K562 (cell line): ENCODE results near the gene GATA1. TPM values are rescaled to one million over a fixed set of nuclear protein-coding genes. Genes with fewer than 3 reads are reported as not detected.
A peak's percentile ranks its signal among the peaks of the same experiment; 100 is the strongest.

ENCODE experiments used
- DDX20 ChIP-seq: fragments of 450-650 bp; IDR thresholded peaks from 2 replicates; pipeline ENCODE4 v1.6.1; 2016; ENCODE audit warnings: missing genetic modification characterization, low read depth, mild to moderate bottlenecking, missing compliant biosample characterization, moderate library complexity
- FOSL1 ChIP-seq: fragments of 200-800 bp; sonication (Bioruptor generic); conservative IDR thresholded peaks from 2 replicates; pipeline ENCODE4 v1.6.1; 2016; ENCODE audit warnings: missing genetic modification characterization, missing compliant biosample characterization
- GTF2A2 ChIP-seq: IDR thresholded peaks from 2 replicates; pipeline ENCODE4 v1.6.1; 2016; ENCODE audit warnings: mild to moderate bottlenecking, missing genetic modification characterization, missing compliant biosample characterization
- HDAC2 ChIP-seq: fragments of 450-650 bp; IDR thresholded peaks from 2 replicates; pipeline ENCODE4 v1.6.1; 2016; ENCODE audit warnings: mild to moderate bottlenecking
- KAT8 ChIP-seq: fragments of 450-650 bp; IDR thresholded peaks from 2 replicates; pipeline ENCODE4 v1.6.1; 2016; ENCODE audit warnings: low read depth, mild to moderate bottlenecking
- NR2C2 ChIP-seq, 2 experiments: fragments of 200-800 bp in 1 of 2; sonication (Bioruptor generic) in 1 of 2; sonication (generic) in 1 of 2; formaldehyde crosslinking in 1 of 2; IDR thresholded peaks; 2 replicates each; pipeline versions ENCODE4 v1.6.1 to v1.8.0; 2016 to 2022; ENCODE audit warnings: mild to moderate bottlenecking in 1 of 2, missing compliant biosample characterization in 1 of 2, missing genetic modification characterization in 1 of 2, missing genetic modification reagents in 1 of 2
- NR3C1 ChIP-seq: sonication (generic); formaldehyde crosslinking; IDR thresholded peaks from 2 replicates; pipeline ENCODE4 v1.8.1; 2022; ENCODE audit warnings: missing genetic modification reagents
- POLR2A ChIP-seq: fragments of 450-650 bp; conservative IDR thresholded peaks from 2 replicates; pipeline ENCODE4 v1.6.1; 2016
- RBM34 ChIP-seq: fragments of 200-400 bp; formaldehyde crosslinking; IDR thresholded peaks from 2 replicates; pipeline ENCODE4 v1.6.1; 2018; ENCODE audit warnings: low read length, borderline replicate concordance; ENCODE audit not compliant: insufficient read depth
- TCF3 ChIP-seq: sonication (generic); formaldehyde crosslinking; IDR thresholded peaks from 2 replicates; pipeline ENCODE4 v1.4.0; 2020; ENCODE audit warnings: mild to moderate bottlenecking, missing genetic modification reagents
- TEAD4 ChIP-seq, 2 experiments: sonication (generic) in 1 of 2; formaldehyde crosslinking in 1 of 2; IDR thresholded peaks; 2 replicates each; pipeline versions ENCODE4 v1.6.1 to v1.8.0; 2012 to 2022; ENCODE audit warnings: borderline replicate concordance in 1 of 2, inconsistent platforms in 1 of 2, low read length in 1 of 2, mild to moderate bottlenecking in 1 of 2, missing genetic modification reagents in 1 of 2
- TFAM ChIP-seq: fragments of 250-450 bp; sonication (Bioruptor Pico); conservative IDR thresholded peaks from 2 replicates; pipeline ENCODE4 v1.5.0; 2021; ENCODE audit warnings: mild to moderate bottlenecking, moderate library complexity
- U2AF1 ChIP-seq: fragments of 200-400 bp; formaldehyde crosslinking; optimal IDR thresholded peaks from 2 replicates; pipeline ENCODE3; 2017; ENCODE audit warnings: mild to moderate bottlenecking, low read depth, low read length, moderate library complexity
- XRCC5 ChIP-seq: fragments of 200-400 bp; formaldehyde crosslinking; IDR thresholded peaks from 2 replicates; pipeline ENCODE4 v1.6.1; 2017; ENCODE audit warnings: low read depth, mild to moderate bottlenecking, low read length
- YBX1 ChIP-seq: fragments of 450-650 bp; IDR thresholded peaks from 2 replicates; pipeline ENCODE4 v1.7.1; 2016; ENCODE audit warnings: mild to moderate bottlenecking
- ZBED1 ChIP-seq: IDR thresholded peaks from 2 replicates; pipeline ENCODE4 v1.6.1; 2014
- ZBTB17 ChIP-seq: fragments of 450-650 bp; formaldehyde crosslinking; IDR thresholded peaks from 2 replicates; pipeline ENCODE4 v1.4.0; 2020; ENCODE audit warnings: mild to moderate bottlenecking
- ZC3H8 ChIP-seq: fragments of 450-650 bp; IDR thresholded peaks from 2 replicates; pipeline ENCODE4 v1.6.1; 2017
- ZNF12 ChIP-seq: sonication (generic); formaldehyde crosslinking; IDR thresholded peaks from 2 replicates; pipeline ENCODE4 v1.4.0; 2020; ENCODE audit warnings: mild to moderate bottlenecking, missing genetic modification reagents
- ZNF282 ChIP-seq: sonication (generic); formaldehyde crosslinking; IDR thresholded peaks from 2 replicates; pipeline ENCODE4 v1.8.1; 2023; ENCODE audit warnings: missing genetic modification reagents
- ZNF695 ChIP-seq: fragments of 450-650 bp; formaldehyde crosslinking; IDR thresholded peaks from 2 replicates; pipeline ENCODE4 v1.4.0; 2020; ENCODE audit warnings: mild to moderate bottlenecking, moderate library complexity
- polyA plus RNA-seq, 8 experiments: library from polyadenylated mRNA; depleted of rRNA in 4 of 8; stranded (reverse) in 5 of 8; unstranded in 3 of 8; fragments of >200 nt; fragmentation: Nextera tagmentation in 2 of 8; fragmentation: Illumina TruSeq in 1 of 8; extraction: Ambion mirVana in 2 of 8; extraction: Trizol in 1 of 8; gene quantifications; 2 replicates each; pipeline versions ENCODE4 v1.2.1 to v1.2.3, GENCODE V29; 2011 to 2014; ENCODE audit warnings: inconsistent platforms in 1 of 8, missing spikeins in 1 of 8
- total RNA-seq, 7 experiments: library from RNA; depleted of rRNA in 6 of 7; stranded (reverse); fragments of >200 nt in 6 of 7; fragmentation: Illumina TruSeq in 2 of 7; extraction: Trizol in 2 of 7; gene quantifications; 2 replicates each; pipeline versions ENCODE4 v1.2.1 to v1.2.3, GENCODE V29; 2011 to 2021; ENCODE audit warnings: low replicate concordance in 1 of 7
- TF ChIP-seq, protein P1 (sequence below): fragments of 200-800 bp; sonication (Bioruptor generic); IDR thresholded peaks from 2 replicates; pipeline ENCODE4 v1.6.1; 2017; ENCODE audit warnings: missing genetic modification characterization, missing compliant biosample characterization
- TF ChIP-seq, protein P2 (sequence below): sonication (generic); formaldehyde crosslinking; IDR thresholded peaks from 2 replicates; pipeline ENCODE4 v1.8.0; 2022; ENCODE audit warnings: mild to moderate bottlenecking, missing genetic modification reagents

The GATA1 gene
- total and polyA plus RNA-seq, 9 of the 15 experiments (the other 6 are each of a cell fraction or from before 2014, with no cell fraction given) = 11.9 to 291 (median 116) TPM

DNA sequence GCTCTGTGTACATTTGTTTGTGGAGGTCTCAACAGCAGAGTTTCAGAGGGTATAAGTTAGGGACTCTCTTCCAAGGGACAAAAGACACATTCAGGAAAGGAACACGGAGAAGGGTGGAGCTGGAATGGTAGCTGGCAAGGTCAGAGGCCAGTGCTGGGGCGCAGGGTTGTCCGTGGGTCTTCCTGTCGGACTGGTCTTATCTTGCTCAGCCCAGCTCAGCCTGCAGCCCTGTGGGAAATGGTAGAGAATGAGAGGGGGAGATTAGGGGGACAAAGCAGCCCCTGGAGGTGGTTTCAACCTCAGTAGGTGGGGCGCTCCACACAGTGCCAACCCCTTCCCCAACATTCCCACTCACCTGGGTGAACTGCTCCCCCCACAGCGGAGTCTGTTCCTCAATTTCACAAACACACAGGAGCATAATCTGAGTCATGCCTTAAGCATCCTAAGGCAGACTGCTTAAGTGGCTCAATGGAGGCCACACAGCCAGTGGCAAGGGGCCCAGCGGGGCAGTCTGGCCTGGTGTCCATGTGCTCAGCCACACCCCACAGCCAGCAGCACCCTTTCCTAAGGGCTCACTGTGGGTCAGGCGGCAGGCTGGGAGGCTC lies 8.6 kb downstream of the GATA1 start (continued):
- TF ChIP-seq TEAD4 (IDR thresholded peaks at IDR 0.05; ENCODE audit: low read length) = no peak
- TF ChIP-seq TEAD4 (CRISPR knock-in tag; IDR thresholded peaks at IDR 0.05; ENCODE audit: borderline replicate concordance) = 0 out of 2 replicates have a peak, but pooled peaks have one; percentile 5
- TF ChIP-seq, protein P1, sequence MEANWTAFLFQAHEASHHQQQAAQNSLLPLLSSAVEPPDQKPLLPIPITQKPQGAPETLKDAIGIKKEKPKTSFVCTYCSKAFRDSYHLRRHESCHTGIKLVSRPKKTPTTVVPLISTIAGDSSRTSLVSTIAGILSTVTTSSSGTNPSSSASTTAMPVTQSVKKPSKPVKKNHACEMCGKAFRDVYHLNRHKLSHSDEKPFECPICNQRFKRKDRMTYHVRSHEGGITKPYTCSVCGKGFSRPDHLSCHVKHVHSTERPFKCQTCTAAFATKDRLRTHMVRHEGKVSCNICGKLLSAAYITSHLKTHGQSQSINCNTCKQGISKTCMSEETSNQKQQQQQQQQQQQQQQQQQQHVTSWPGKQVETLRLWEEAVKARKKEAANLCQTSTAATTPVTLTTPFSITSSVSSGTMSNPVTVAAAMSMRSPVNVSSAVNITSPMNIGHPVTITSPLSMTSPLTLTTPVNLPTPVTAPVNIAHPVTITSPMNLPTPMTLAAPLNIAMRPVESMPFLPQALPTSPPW (CRISPR knock-in tag) = 0 out of 2 replicates have a peak, but pooled peaks have one; percentile 16
- TF ChIP-seq GTF2A2 (tag) = no peak
- TF ChIP-seq ZNF695 (CRISPR knock-in tag) = no peak
- no peak for TF ChIP-seq NR3C1 (CRISPR knock-in tag)
- TF ChIP-seq HDAC2 = no peak
- TF ChIP-seq U2AF1 = no peak
- TF ChIP-seq ZC3H8 = no peak
- TF ChIP-seq, protein P2, sequence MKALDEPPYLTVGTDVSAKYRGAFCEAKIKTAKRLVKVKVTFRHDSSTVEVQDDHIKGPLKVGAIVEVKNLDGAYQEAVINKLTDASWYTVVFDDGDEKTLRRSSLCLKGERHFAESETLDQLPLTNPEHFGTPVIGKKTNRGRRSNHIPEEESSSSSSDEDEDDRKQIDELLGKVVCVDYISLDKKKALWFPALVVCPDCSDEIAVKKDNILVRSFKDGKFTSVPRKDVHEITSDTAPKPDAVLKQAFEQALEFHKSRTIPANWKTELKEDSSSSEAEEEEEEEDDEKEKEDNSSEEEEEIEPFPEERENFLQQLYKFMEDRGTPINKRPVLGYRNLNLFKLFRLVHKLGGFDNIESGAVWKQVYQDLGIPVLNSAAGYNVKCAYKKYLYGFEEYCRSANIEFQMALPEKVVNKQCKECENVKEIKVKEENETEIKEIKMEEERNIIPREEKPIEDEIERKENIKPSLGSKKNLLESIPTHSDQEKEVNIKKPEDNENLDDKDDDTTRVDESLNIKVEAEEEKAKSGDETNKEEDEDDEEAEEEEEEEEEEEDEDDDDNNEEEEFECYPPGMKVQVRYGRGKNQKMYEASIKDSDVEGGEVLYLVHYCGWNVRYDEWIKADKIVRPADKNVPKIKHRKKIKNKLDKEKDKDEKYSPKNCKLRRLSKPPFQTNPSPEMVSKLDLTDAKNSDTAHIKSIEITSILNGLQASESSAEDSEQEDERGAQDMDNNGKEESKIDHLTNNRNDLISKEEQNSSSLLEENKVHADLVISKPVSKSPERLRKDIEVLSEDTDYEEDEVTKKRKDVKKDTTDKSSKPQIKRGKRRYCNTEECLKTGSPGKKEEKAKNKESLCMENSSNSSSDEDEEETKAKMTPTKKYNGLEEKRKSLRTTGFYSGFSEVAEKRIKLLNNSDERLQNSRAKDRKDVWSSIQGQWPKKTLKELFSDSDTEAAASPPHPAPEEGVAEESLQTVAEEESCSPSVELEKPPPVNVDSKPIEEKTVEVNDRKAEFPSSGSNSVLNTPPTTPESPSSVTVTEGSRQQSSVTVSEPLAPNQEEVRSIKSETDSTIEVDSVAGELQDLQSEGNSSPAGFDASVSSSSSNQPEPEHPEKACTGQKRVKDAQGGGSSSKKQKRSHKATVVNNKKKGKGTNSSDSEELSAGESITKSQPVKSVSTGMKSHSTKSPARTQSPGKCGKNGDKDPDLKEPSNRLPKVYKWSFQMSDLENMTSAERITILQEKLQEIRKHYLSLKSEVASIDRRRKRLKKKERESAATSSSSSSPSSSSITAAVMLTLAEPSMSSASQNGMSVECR (CRISPR knock-in tag) = no peak
- TF ChIP-seq ZNF282 (CRISPR knock-in tag) = no peak
- TF ChIP-seq NR2C2 (CRISPR knock-in tag; IDR thresholded peaks at IDR 0.05) = no peak
- peak; percentile 74 for TF ChIP-seq NR2C2 (tag; IDR thresholded peaks at IDR 0.05)
- TF ChIP-seq DDX20 (tag) = no peak
- TF ChIP-seq YBX1 = no peak
- no peak for TF ChIP-seq ZBED1
- peak; percentile 62; the same call in 1 of the 2 replicates for TF ChIP-seq TCF3 (CRISPR knock-in tag)
- peak; percentile 79 for TF ChIP-seq FOSL1 (tag)
- TF ChIP-seq TFAM = no peak
- TF ChIP-seq ZBTB17 (CRISPR knock-in tag) = no peak
- TF ChIP-seq ZNF12 (CRISPR knock-in tag) = no peak
- TF ChIP-seq RBM34 = no peak
- no peak for TF ChIP-seq KAT8
- TF ChIP-seq XRCC5 = no peak
- TF ChIP-seq POLR2A = peak; percentile 58; the same call in 1 of the 2 replicates
